Ramos (cell line): ENCODE data around the gene CD274.

Source experiments
- in situ Hi-C: fragments of 300-500 bp; cut with MboI; formaldehyde crosslinking; loops from one replicate; pipeline ENCODE4 v1.14.3; 2022; ENCODE audit warnings: low sequenced_read_pairs; ENCODE audit not compliant: unreplicated experiment

CD274 gene

DNA sequence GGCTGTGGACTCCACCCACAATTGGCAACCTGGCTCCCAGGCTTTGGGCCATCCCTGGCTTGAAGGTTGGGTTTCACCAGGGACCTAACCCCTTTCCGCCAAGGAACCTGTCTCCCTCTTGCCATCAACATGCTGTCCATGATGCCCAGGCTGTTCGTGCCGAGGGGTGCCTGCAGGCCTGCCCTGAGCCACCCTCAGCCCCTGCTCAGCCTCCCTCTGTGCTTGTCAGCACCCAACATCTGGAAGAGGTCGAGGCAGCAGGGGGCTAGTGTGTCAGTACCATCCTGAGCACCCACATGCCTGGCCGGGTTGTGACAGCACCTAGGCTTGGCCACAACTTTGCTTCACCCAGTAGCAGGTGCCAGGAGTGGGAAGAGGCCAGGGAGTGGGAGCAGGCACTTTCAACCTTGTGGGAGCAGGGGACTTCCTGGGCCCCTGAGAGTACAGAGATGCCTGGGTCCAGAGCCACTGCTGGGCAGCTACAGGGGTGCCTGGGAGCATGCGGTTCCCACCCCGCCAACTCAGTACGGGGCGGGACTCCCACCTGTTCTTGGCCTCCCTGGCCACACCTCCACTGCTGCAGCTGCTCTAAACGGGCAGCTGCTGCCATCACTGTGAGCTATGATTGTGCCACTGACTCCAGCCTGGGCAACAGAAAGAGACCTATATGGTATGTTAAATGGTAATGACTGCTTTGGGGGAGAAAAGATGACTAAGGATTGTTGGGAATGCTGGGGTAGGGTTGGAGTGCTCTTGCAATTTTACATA is 66.3 kb downstream of the CD274 start:
- in situ Hi-C loops = no loop called here

DNA sequence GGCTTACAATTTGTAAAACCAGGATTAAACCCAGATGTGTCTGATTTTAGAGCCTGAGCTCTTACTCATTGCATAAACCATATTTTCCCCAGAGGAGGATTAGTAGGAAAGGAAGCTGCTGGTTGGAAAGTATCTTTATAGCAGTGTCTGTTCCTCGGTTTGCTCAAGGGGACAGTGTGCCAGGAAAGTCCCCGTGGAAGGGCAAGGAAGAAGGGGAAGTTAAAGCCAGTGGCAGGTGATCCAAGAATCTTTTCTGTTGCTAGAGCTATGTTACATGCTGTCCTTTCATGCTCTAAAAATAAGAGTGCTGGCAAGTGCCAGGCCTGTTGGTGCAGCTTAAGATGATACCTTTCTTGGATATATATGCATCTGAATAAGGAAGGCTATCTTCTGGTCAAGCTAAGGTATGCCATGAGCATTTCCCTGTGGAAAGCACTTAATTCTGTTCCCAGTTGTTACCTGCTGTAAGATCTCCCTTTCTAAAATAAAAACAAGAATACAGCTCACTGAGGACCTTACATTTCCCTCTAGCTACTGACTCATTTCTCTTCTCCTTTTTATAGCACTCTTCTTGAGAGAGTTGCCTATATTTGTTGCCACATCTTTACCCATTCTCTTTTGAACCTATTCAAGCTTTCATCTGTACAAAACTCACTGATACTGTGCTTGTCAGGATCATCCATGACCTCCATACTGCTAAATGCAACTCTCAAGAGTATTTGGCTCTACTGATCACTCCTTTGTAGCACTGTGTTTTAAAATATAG is 68.0 kb downstream of the CD274 start:
- in situ Hi-C loops = no loop called here

- in situ Hi-C loops = no loop called here
These were observed 68.6 kb downstream of the CD274 start for GRCh38 chr9:5518937-5519319.
